ENCODE results near the gene STK25. TPM values are rescaled to one million over a fixed set of nuclear protein-coding genes. Genes with fewer than 3 reads are reported as not detected.

The STK25 gene
- total RNA-seq, 2 experiments from 2014 or later: 120 to 201 TPM

DNA sequence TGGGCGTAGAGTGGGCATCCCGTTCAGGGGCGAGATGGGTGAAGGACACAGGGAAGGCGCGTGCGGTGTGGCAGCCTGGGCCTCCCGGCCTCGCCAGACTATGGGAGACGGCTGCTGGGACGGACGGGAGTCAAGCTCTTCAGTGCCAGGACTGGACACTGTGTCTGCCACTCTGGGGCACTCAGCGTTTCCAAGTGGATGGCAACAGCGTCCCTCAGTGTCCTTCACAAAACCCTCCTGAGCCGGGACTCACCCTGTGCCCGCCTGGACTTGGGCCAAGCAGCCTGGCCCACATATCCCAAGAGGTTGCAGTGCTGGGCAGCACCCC is 33.9 kb upstream of the STK25 start:
- no peak for TF ChIP-seq EZH2phosphoT487 (IDR thresholded peaks at IDR 0.05; ENCODE audit: borderline replicate concordance, low read depth, low read length)
- TF ChIP-seq, protein P1, sequence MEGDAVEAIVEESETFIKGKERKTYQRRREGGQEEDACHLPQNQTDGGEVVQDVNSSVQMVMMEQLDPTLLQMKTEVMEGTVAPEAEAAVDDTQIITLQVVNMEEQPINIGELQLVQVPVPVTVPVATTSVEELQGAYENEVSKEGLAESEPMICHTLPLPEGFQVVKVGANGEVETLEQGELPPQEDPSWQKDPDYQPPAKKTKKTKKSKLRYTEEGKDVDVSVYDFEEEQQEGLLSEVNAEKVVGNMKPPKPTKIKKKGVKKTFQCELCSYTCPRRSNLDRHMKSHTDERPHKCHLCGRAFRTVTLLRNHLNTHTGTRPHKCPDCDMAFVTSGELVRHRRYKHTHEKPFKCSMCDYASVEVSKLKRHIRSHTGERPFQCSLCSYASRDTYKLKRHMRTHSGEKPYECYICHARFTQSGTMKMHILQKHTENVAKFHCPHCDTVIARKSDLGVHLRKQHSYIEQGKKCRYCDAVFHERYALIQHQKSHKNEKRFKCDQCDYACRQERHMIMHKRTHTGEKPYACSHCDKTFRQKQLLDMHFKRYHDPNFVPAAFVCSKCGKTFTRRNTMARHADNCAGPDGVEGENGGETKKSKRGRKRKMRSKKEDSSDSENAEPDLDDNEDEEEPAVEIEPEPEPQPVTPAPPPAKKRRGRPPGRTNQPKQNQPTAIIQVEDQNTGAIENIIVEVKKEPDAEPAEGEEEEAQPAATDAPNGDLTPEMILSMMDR (conservative IDR thresholded peaks at IDR 0.05; ENCODE audit: low read length): no peak
- Histone ChIP-seq H3K4me1 (ENCODE audit: insufficient read depth, low read length, poor library complexity, severe bottlenecking) (no peaks in the 10 kb centered on the region), H3K4me2 (ENCODE audit: low read length) (no peak overlapping the region), H3K9me3 (ENCODE audit: low read length) (no peaks in the 10 kb centered on the region), H4K20me1 (ENCODE audit: insufficient read depth, low read length) (no peaks in the 10 kb centered on the region), H3K4me3 (ENCODE audit: low read depth, low read length, poor library complexity, severe bottlenecking) (no peak overlapping the region), H2AFZ (ENCODE audit: low read length) (no peak overlapping the region), H3K79me2 (ENCODE audit: insufficient read depth, low read depth, low read length) (no peaks in the 10 kb centered on the region), H3K36me3 (ENCODE audit: insufficient read depth, low read length) (no peaks in the 10 kb centered on the region), H3K27ac (ENCODE audit: low read depth, low read length, poor library complexity, severe bottlenecking) (no peak overlapping the region), H3K9me2 (ENCODE audit: insufficient read depth, low read length) (no peaks in the 10 kb centered on the region)
- intact Hi-C loops (cut with micrococcal nuclease; ENCODE audit: unreplicated experiment): no loop called here
- POLR2A ChIA-PET: no interaction called here
- no peak for DNase-seq (ENCODE audit: low spot score)
- CTCF ChIA-PET (ENCODE audit: unreplicated experiment): interaction anchor here (0.7 kb wide), 1 partner anchor 231 kb away, joined by 4 read pairs; no protein-coding TSS in a partner anchor
- no TSS peak for BruUV-seq (replicated peaks)

GRCh38 chr2:241541564-241542277 is 33.3 kb upstream of the STK25 start:
- H3K4me1 ChIP-seq (ENCODE audit: insufficient read depth, low read length, poor library complexity, severe bottlenecking): no peaks in the 10 kb centered on the region
- no peaks in the 10 kb centered on the region for H3K9me3 ChIP-seq (ENCODE audit: low read length)
- ChIA-PET CTCF (ENCODE audit: unreplicated experiment) (no interaction called here), POLR2A (no interaction called here)
- no peaks in the 10 kb centered on the region for H3K79me2 ChIP-seq (ENCODE audit: insufficient read depth, low read depth, low read length)
- no peak for DNase-seq (ENCODE audit: low spot score)
- H3K4me3 ChIP-seq (ENCODE audit: low read depth, low read length, poor library complexity, severe bottlenecking): no peak overlapping the region
- no peaks in the 10 kb centered on the region for H4K20me1 ChIP-seq (ENCODE audit: insufficient read depth, low read length)
- no peak overlapping the region for H2AFZ ChIP-seq (ENCODE audit: low read length)
- H3K36me3 ChIP-seq (ENCODE audit: insufficient read depth, low read length): no peaks in the 10 kb centered on the region
- TF ChIP-seq, protein P1 (conservative IDR thresholded peaks at IDR 0.05; ENCODE audit: low read length): no peak
- TF ChIP-seq EZH2phosphoT487 (IDR thresholded peaks at IDR 0.05; ENCODE audit: borderline replicate concordance, low read depth, low read length): no peak
- intact Hi-C loops (cut with micrococcal nuclease; ENCODE audit: unreplicated experiment): no loop called here
- no TSS peak for BruUV-seq (replicated peaks)
- no peak overlapping the region for H3K27ac ChIP-seq (ENCODE audit: low read depth, low read length, poor library complexity, severe bottlenecking)
- no peaks in the 10 kb centered on the region for H3K9me2 ChIP-seq (ENCODE audit: insufficient read depth, low read length)
- H3K4me2 ChIP-seq (ENCODE audit: low read length): no peak overlapping the region

- Histone ChIP-seq H3K79me2 (ENCODE audit: insufficient read depth, low read depth, low read length) (no peaks in the 10 kb centered on the region), H4K20me1 (ENCODE audit: insufficient read depth, low read length) (no peaks in the 10 kb centered on the region), H3K4me1 (ENCODE audit: insufficient read depth, low read length, poor library complexity, severe bottlenecking) (no peaks in the 10 kb centered on the region), H3K4me3 (ENCODE audit: low read depth, low read length, poor library complexity, severe bottlenecking) (no peak overlapping the region), H3K9me3 (ENCODE audit: low read length) (no peaks in the 10 kb centered on the region), H2AFZ (ENCODE audit: low read length) (no peak overlapping the region), H3K36me3 (ENCODE audit: insufficient read depth, low read length) (no peaks in the 10 kb centered on the region), H3K4me2 (ENCODE audit: low read length) (no peak overlapping the region), H3K9me2 (ENCODE audit: insufficient read depth, low read length) (no peaks in the 10 kb centered on the region), H3K27ac (ENCODE audit: low read depth, low read length, poor library complexity, severe bottlenecking) (no peak overlapping the region)
- TF ChIP-seq, protein P1 (conservative IDR thresholded peaks at IDR 0.05; ENCODE audit: low read length): no peak
- ChIA-PET POLR2A (no interaction called here), CTCF (ENCODE audit: unreplicated experiment) (no interaction called here)
- intact Hi-C loops (cut with micrococcal nuclease; ENCODE audit: unreplicated experiment): no loop called here
- BruUV-seq (replicated peaks): no TSS peak
- peak; percentile 34 for DNase-seq (ENCODE audit: low spot score)
Observed at GRCh38 chr2:241540771-241541561, 32.6 kb upstream of the STK25 start.
